Left lung (tissue), 10 donors: Measurements from ENCODE around the gene COMMD9. TPM values are rescaled to one million over a fixed set of nuclear protein-coding genes. Genes with fewer than 3 reads are reported as not detected.

Experiments
- ATAC-seq: fragments of 200-7000 bp; cut with Tn5 transposase; one replicate; pipeline ENCODE4 v1.9.1; 2020; ENCODE audit warnings: moderate library complexity
- DNase-seq, 4 donors: peaks; one replicate each; pipeline ENCODE4 v3.0.0-alpha.2; 2013 to 2020
- H3K27ac ChIP-seq, 2 donors: fragments of 200-600 bp; sonication (generic) in 1 of 2; one replicate each; pipeline versions ENCODE4 v1.5.0 to v1.8.0; 2020 to 2021
- H3K27me3 ChIP-seq, 2 donors: fragments of 200-600 bp; sonication (generic) in 1 of 2; one replicate each; pipeline versions ENCODE4 v1.5.0 to v1.8.0; 2020 to 2021
- H3K36me3 ChIP-seq, 2 donors: fragments of 200-600 bp; sonication (generic) in 1 of 2; one replicate each; pipeline versions ENCODE4 v1.5.0 to v1.8.0; 2020 to 2021
- H3K4me1 ChIP-seq, 2 donors: fragments of 200-600 bp; one replicate each; pipeline ENCODE4 v1.8.0; 2021
- H3K4me3 ChIP-seq, 2 donors: fragments of 200-600 bp; sonication (generic) in 1 of 2; one replicate each; pipeline versions ENCODE4 v1.5.0 to v1.8.0; 2020 to 2021; ENCODE audit warnings: mild to moderate bottlenecking in 1 of 2
- H3K9me3 ChIP-seq, 2 donors: fragments of 200-600 bp; sonication (generic) in 1 of 2; one replicate each; pipeline versions ENCODE4 v1.5.0 to v1.8.0; 2020 to 2021
- CTCF ChIP-seq, 2 donors: fragments of 200-600 bp; sonication (generic) in 1 of 2; IDR thresholded peaks; one replicate each; pipeline versions ENCODE4 v1.5.0 to v1.8.0; 2021; ENCODE audit warnings: antibody characterized with exemption in 2 of 2
- intact Hi-C, 2 donors: fragments of 100-400 bp; cut with DNase I; formaldehyde crosslinking; loops; one replicate each; pipeline versions ENCODE4 v1.11.2 to v1.14.2; 2022
- polyA plus RNA-seq, 6 donors: library from polyadenylated mRNA; unstranded; fragments of 120-200 nt; gene quantifications; one replicate each; pipeline ENCODE4 v1.2.1, GENCODE V29; 2013; ENCODE audit not compliant: insufficient read length in 6 of 6
- total RNA-seq, 2 donors: library from RNA; stranded (reverse); fragmentation: NEBNext Ultra II Directional; extraction: Animal tissue kit (Norgen Biotek cat#: 25700); gene quantifications; one replicate each; pipeline ENCODE4 v1.2.1, GENCODE V29; 2021
- donor health status: DM: no; HTN: yes; CAD: no.
- donor health status: DM: no; HTN: no; CAD: no.

COMMD9 gene
- total and polyA plus RNA-seq, 8 donors: 59.9 to 87.2 (median 69.5) TPM

DNA sequence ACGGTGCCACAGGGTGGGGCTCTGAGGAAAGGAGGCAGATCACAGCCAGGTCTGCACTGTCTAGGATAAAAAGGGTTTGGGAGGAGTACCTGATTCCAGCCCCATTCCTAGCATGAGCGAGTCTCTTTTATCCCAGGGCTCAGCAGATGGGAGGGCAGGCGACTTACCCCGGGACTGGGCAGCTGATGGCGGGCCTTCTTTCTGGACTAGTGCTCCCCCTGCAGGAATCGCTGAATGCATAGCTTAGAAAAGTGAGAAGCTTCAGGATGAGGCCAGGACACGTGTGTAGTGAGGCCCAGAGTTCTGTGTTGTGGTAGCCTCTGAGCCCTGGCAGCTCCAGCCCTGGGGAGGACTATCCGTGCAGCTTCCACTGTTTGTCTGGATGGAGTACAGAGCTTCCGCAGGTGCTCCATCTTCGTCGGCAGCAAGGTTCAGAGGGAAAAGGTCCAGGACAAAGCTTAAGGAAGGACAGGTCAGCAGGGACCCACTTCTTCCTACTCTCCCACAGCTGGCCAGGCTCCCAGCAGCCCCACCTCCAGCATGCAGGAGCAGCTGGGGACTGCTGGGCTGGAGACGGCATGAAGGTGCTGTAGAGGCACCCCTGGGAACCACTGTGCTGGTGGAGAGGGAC lies 30.4 kb downstream of the COMMD9 start:
- Histone ChIP-seq H3K36me3 (no peaks in the 10 kb centered on the region), H3K27ac (no peak overlapping the region), H3K9me3 (no peaks in the 10 kb centered on the region), H3K4me1 (no peaks in the 10 kb centered on the region), H3K27me3 (peaks cover 0 to 30% of the 10 kb centered on the region in 2 donors), H3K4me3 (no peak overlapping the region)
- TF ChIP-seq CTCF (IDR thresholded peaks at IDR 0.05): peak; percentile 50 to 56
- intact Hi-C loops: no loop called here
- peak in 2 of 4 donors; percentile 59 to 70 for DNase-seq
- peak; percentile 96 for ATAC-seq

DNA sequence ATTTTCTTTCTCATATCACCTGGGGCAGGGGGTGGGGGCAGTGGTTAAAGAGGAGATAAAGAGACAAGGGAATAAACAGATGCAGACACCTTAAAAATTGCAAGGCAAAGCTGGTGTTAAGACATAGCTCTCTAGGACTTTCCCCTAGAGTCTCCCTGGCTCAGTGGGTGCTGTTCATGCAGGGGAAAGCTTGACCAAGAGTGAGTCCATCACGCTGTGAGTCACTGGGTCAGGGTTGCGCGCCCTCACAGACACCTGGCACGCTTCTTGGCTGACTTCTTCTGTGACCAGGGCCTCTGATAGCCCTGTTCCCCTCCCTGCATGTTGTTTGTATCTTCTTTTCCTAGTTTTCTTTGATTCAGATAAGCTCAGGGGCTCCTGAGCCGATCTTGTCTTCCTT lies 31.9 kb downstream of the COMMD9 start:
- ATAC-seq (no peak), DNase-seq (no peak)
- no peak overlapping the region for H3K4me3 ChIP-seq
- TF ChIP-seq CTCF (IDR thresholded peaks at IDR 0.05): no peak
- intact Hi-C loops: no loop called here
- H3K36me3 ChIP-seq: no peaks in the 10 kb centered on the region
- H3K27me3 ChIP-seq: peaks cover 0 to 30% of the 10 kb centered on the region in 2 donors
- no peaks in the 10 kb centered on the region for H3K4me1 ChIP-seq
- no peak overlapping the region for H3K27ac ChIP-seq
- no peaks in the 10 kb centered on the region for H3K9me3 ChIP-seq

DNA sequence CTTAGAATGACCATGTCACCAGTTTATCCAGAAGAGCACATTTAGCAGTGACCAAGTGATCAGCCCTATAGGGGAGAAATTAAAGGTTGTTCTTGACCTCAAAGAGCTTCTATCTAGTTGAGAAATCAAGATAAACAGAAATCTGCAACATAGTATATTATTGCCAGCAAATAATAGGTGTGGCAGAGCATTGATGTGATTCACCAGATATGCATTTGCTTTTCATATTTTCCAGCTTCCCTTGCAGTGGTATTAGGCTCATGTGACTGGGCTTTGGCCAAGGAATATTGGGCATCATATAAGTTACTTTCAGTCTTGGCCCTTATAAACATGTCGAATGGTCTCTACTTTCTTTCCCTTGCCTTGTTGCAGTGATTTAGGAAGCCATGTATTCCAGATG lies 34.5 kb downstream of the COMMD9 start:
- no peak for TF ChIP-seq CTCF (IDR thresholded peaks at IDR 0.05)
- Histone ChIP-seq H3K4me1 (no peaks in the 10 kb centered on the region), H3K27ac (no peak overlapping the region), H3K36me3 (no peaks in the 10 kb centered on the region), H3K27me3 (peaks cover 0 to 12% of the 10 kb centered on the region in 2 donors), H3K9me3 (peaks cover 0 to 5% of the 10 kb centered on the region in 2 donors), H3K4me3 (no peak overlapping the region)
- no peak for DNase-seq
- intact Hi-C loops: no loop called here
- no peak for ATAC-seq

GRCh38 chr11:36253238-36253637 lies 36.0 kb downstream of the COMMD9 start:
- peak in 1 of 4 donors; percentile 34 for DNase-seq
- H3K27me3 ChIP-seq: peaks cover 0 to 14% of the 10 kb centered on the region in 2 donors
- no peak overlapping the region for H3K4me3 ChIP-seq
- peaks cover 0 to 5% of the 10 kb centered on the region in 2 donors for H3K9me3 ChIP-seq
- H3K36me3 ChIP-seq: no peaks in the 10 kb centered on the region
- peaks cover 0 to 5% of the 10 kb centered on the region in 2 donors for H3K4me1 ChIP-seq
- no peak for TF ChIP-seq CTCF (IDR thresholded peaks at IDR 0.05)
- ATAC-seq: no peak
- no peak overlapping the region for H3K27ac ChIP-seq
- intact Hi-C loops: no loop called here

- ATAC-seq: no peak
Observed at GRCh38 chr11:36251823-36252222, 37.4 kb downstream of the COMMD9 start.

More at GRCh38 chr11:36251823-36252222, 37.4 kb downstream of the COMMD9 start:
- DNase-seq: no peak
- no peaks in the 10 kb centered on the region for H3K36me3 ChIP-seq
- TF ChIP-seq CTCF (IDR thresholded peaks at IDR 0.05): no peak
- intact Hi-C loops: no loop called here
- H3K4me1 ChIP-seq: peaks cover 0 to 14% of the 10 kb centered on the region in 2 donors
- no peak overlapping the region for H3K27ac ChIP-seq
- peaks cover 0 to 5% of the 10 kb centered on the region in 2 donors for H3K9me3 ChIP-seq
- H3K4me3 ChIP-seq: no peak overlapping the region
- H3K27me3 ChIP-seq: peaks cover 0 to 8% of the 10 kb centered on the region in 2 donors
